WTC11 (cell line): ENCODE measurements around the gene TRAPPC2B.

Source experiments
- ATF1 ChIP-seq: sonication (generic); formaldehyde crosslinking; IDR thresholded peaks from 2 replicates; pipeline ENCODE4 v1.8.1; 2023; ENCODE audit warnings: mild to moderate bottlenecking, moderate library complexity, missing genetic modification reagents
- ATF2 ChIP-seq: sonication (generic); formaldehyde crosslinking; IDR thresholded peaks from 2 replicates; pipeline ENCODE4 v1.8.1; 2022; ENCODE audit warnings: low read depth, missing genetic modification reagents, borderline replicate concordance
- CTCF ChIP-seq: fragments of 200-600 bp; IDR thresholded peaks from 2 replicates; pipeline ENCODE4 v1.8.0; 2022; ENCODE audit warnings: antibody characterized with exemption
- ESRRA ChIP-seq: sonication (generic); formaldehyde crosslinking; IDR thresholded peaks from 2 replicates; pipeline ENCODE4 v1.8.1; 2022; ENCODE audit warnings: mild to moderate bottlenecking, missing genetic modification reagents, borderline replicate concordance
- GABPB1 ChIP-seq: sonication (generic); formaldehyde crosslinking; IDR thresholded peaks from 2 replicates; pipeline ENCODE4 v1.8.1; 2023; ENCODE audit warnings: mild to moderate bottlenecking, missing genetic modification reagents
- MAX ChIP-seq: sonication (generic); formaldehyde crosslinking; IDR thresholded peaks from 2 replicates; pipeline ENCODE4 v1.8.0; 2022; ENCODE audit warnings: mild to moderate bottlenecking, missing genetic modification reagents
- ZNF121 ChIP-seq: sonication (generic); formaldehyde crosslinking; IDR thresholded peaks from 2 replicates; pipeline ENCODE4 v1.8.0; 2023; ENCODE audit warnings: missing genetic modification reagents

GRCh38 chr19:57359300-57359699, 4.1 kb upstream of the TRAPPC2B start:
- TF ChIP-seq ZNF121 (CRISPR knock-in tag) (no peak), MAX (CRISPR knock-in tag) (no peak), CTCF (no peak), ATF1 (CRISPR knock-in tag) (no peak), ESRRA (CRISPR knock-in tag) (no peak), GABPB1 (no peak), ATF2 (CRISPR knock-in tag) (no peak)
